ENCODE results near the gene AVPR2.

The AVPR2 gene

DNA sequence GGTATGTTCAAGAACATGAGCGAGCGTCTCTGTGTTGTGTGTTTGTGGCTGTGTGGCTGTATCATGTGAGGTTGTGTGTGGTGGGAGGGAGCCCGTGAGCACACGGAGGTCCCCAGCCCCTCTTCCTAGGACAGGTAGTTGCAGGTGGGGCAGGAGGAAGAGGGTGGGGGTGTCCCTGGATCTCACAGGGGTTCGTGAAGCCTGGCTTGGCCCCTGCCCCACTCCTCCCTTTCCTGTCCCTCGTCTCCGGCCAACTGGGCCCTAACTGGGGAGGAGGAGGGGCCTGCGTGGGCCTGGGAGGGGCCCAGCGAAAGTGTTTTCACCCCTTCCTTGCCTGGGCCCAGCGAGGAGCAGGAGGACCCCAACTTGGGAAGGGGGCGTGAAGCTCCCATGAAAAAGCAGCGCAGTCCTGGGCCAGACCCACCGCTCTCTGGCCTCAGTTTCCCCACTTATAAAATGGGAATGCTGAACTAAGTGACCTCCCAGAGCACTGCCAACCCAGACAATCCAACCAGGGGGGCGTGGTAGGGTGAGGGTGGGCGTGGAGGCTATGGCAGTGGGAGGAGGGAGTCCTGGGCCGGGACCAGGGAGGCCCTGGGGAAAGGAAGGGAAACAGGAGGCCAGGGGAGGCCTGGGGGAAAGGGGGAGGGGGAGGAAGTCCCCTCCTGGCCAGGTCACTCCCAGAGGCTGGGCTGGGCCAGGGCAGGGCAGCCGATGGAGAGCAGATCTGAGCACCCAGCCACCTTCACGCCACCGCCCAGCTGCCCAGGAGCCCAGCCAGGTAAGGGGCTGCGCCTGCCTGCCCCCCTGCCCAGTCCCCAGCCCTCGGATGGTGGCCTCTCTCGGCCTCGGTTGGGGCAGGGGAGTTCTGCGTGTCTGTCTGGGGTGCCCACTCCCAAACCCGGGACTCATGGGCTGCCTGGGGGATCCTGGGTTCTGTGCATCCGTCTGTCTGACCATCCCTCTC lies at the start of gene AVPR2:
Gene AVPR2, plus strand, starts transcription at position 683 of the 967 bp plus-strand sequence. CDS start 473 bp downstream, outside the sequence.
- DNase-seq, result no peak

DNA sequence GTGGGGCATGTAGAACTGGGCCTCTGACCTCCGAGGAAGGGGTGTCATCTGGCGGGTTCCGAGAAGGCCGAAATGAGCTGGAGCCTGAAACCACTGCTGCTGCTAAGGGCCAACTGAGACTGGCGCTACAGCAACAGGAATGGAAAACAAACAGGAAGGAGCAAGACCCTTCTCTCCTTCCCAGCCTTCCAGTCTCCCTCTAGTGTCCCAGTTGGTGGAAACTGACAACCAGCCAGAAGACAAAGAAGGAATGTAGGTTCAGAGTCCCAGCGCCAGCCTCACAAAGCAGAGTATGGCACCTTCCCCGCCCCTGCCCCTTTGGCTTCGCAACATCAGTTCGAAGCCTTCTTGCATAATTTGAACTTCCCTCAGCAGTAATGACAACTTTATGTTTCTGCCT lies 49.8 kb upstream of the AVPR2 start:
- no peak for DNase-seq

DNA sequence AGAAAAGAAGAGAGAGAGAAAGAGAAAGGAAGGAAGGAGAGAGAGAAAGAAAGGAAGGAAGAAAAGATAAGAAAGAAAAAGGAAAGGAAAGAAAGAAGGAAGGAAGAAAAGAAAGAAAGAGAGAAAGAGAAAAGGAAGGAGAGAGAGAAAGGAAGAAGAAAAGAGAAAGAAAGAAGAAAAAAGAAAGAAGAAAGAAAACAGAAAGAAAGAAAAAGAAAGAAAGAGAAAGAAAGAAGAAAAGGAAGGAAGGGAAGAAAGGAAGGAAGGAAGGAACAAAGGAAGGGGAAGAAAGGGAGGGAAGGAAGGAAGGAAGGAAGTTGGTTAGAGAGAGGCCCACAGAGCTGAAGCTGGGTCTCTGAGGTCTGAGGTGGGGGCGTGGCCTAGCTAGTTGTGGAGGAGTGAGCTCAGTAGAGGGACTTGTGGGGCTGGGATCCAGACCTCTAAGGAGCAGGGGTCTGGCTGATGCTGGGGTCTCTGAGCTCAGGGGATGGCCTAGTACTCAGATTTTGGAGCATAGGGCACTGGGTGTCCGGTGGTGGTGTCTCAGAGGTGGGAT lies 47.0 kb upstream of the AVPR2 start:
- no peak for DNase-seq

DNA sequence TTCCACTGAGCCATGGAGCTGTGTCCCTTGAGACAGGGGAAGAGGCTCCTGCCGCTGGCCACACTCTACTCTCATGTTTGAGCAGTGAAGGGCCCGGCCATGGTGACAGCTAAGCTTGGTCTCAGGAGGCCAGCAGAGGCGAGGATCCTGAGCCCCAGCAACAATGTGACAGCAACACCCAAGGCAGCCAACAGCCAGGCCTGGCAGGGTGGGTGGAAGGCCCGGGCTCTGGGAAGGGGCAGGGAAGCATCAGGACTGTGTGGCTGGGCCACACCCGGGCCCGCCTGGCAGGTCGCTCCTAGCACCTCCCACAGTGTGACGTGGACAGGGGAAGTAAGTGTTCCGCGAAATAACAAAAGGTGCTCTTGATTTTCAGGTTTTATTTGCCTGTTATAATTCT lies 43.3 kb upstream of the AVPR2 start:
- no peak for DNase-seq

DNA sequence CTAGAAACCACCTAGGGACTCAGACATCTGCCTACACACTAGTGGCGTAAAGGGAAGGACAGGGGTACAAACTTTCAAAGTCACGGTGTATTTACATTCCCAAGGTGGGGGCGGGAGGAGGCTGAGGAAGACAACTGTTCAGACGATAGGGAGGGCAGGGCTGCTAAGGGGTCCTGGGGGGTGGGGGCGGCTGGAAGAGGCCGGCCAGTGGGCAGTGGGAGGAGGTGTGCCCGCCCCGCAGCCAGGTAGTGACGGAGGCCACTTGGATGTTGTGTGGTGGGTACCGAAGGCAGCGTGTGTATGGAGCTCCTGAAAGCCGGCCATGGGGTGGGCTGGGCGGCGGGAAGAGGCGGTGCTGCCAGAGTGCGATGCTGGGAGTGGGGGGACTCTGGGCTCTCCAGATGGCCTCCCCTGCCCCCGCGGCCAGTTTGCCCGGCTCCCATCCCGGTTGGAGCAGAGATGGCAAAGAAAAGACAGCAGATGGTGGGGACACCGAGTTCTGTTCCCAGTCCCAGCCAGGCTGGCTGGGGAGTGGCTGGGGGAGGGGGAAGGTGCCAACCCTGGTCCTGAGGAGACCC lies 42.7 kb upstream of the AVPR2 start:
- no peak for DNase-seq

DNA sequence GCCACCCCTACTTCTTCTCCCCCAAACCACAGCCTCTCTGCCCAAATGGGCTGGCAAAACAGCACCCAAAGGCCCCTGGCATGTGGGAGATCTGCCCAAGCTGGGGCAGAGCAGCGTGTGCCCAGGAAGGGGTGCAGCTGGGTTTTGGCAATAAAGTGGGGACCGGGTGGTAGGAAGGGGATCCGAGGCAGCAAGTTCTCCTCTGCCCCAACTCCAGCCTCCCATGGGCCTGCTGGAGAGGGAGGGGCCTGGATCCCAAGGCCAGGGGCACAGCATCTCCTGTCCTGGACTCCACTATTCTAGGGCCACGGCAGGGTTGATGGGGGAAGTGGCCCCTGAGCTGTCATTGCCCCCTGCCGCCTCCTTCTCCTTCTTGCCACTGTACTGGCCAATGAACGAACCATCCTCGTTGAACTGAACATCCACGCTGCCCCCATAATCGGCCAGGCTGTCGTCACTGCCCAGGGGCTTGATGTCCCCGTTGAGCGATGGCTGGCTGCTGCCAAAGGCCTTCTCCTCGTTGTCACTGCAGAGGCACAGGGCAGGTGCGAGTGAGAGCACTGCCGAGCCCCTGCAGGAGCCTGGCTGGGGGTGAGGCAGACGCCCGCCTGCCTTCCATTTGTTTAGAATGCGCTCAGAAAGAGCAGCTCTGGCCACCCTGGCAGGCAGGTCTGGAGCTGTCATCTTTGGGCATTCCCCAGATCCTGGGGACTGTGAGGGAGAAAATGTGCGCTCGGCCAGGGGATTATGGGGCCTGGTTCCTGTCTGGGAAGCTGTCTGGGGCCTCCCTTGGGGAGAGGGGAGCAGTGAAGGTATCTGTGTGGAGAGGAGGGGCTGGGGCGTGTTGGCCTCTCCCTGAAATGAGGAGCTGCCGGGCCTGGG lies 41.9 kb upstream of the AVPR2 start:
- no peak for DNase-seq

DNA sequence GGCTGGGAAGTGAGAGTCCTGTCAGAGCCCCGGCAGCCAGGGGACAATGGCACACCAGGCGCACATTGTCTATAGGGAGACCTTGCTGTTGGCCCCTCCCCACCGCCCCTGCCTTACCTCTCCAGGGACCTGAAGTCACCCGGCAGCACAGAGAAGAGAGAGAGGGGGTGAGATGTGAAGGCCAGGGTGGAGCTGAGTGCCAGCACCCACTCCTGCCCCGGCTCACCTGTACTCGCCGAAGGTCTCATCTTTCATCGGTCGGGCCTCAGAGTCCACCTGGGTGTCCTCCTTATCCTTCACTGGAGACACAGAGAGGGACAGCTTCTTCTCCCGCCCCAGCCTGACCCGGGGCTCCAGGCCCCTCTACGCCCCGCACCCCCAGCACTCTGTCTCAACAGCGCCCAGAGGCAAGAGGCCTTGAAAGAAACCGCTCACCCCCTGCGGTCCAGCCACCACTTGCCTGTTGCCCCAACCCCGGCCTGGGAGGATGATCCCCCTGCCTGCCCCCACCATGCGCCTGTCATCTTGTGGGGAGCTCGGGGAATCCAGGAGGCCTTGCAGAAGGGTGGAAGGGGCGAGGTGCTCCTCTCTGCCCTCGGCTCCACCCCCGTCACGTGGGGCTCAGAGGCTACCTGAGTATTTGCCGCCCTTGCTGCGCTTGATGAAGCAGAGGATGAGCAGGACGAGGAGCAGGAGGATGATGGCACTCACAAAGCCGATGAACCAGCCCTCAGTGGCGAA lies 41.1 kb upstream of the AVPR2 start:
- no peak for DNase-seq

DNA sequence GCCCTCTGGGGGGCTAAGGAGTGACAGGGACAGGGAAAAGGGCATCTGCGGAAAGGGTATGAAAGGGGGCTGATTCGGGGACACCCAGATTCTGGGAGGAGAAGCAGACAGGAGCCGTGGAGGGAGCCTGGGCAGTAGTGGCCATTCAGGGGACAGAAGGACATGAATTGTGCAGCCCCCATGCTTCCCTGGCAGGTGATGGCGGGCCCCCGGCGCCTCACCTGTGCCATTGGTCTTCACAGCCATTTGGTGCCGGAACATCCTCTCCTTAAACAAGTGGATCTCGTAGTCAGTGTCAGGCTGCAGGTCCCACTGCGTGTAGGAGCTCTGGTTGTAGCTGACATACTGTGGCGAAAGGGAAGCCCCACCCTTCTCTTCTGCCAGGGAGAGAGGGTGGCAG lies 40.4 kb upstream of the AVPR2 start:
- no peak for DNase-seq

DNA sequence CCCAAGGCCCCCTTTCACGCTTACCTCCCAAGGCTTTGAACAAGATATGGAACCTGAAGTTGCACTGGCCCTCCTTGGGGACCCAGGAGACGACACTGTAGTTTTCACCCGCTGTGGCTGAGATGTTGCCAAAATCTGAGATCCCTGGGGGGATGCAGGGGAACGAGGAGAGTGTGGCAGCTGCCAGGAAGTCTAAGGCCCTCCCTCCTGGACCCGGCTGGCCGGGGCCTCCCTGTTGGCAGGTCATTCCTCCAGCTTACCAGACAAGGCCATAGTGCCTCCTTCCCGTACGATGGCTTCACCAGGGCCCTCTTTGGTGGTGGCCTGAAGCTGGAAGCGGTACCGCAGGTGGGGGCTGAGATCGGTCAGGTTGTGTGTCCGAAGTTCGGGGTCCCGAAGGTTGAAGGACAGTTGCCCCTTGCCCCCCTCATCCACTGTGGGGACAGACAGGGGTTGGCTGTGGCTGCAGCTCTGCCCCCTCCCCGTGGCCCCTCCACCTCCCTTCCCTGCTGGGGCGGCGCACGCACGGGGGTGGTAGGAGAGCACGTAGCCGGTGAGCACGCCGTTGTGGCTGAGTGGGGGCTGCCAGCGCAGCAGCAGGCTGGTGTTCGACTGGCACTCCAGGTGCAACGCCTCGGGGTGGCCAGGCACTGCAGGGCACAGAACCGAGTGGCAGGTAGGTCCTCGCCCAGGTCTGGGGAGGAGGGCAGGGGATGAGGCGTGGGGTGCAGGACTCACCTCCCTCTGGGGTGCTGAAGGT lies 39.7 kb upstream of the AVPR2 start:
- no peak for DNase-seq

DNA sequence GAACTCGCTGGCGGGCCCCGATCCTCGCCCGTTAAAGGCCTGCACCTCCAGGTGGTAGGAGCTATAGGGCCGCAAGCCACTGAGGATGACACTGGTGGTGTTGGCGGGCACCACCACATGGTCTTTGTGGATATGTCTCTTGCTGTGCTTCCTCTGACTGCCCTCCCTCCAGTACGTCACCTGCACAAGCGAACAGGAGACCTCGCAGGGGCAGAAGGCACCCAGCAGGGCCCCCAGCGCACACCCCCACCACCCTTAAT lies 39.2 kb upstream of the AVPR2 start:
- no peak for DNase-seq

DNA sequence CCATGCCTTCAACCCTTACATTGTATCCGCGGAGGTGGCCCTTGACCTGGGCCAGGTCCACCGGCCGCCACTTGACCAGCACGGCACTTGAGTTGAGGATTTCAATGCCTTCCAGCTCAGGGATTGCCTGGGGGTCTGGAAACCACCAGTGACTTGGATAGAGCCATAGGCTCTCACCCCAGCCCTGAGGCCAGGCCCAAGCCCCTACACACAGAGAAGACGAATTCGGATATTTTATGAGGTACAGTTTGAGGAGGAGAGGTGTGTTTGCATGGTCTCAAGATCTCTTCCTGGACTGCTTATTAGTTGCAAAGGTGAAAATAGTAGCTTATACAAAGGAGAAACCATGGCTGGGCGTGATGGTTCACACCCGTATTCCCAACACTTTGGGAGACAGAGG lies 38.8 kb upstream of the AVPR2 start:
- no peak for DNase-seq

DNA sequence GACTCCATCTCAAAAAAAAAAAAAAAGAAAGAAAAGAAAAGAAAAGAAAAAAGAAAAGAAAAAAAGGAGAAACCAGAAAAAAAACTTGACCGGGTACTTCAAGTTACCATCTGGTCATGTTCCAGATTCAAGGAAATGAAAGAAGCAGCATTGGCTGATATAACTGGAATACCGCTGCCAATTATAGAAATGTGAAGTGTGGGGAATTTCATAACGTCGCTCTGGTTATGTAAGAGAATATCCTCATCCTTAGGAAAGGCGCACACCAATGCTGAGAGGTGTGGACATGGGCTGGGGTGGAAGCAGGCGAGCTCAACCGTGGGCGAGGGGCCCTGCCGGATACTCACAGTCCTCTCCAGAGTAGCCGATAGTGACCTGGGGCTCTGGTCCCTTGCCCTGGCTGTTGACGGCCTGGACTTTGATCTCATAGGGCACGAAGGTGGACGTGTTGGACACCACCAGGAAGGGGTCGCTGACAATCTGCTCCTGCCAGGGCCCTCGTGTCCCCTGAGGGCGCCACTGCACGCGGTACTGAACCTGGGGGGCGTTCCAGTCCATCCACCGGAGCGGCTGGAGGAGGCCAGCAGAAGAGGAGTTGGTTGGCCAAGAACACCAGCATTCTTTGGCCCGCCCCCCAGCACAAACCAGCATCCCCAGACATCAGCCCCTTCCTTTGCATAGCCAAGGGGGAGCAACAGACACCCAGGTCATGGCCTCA lies 38.0 kb upstream of the AVPR2 start:
- DNase-seq, result no peak

DNA sequence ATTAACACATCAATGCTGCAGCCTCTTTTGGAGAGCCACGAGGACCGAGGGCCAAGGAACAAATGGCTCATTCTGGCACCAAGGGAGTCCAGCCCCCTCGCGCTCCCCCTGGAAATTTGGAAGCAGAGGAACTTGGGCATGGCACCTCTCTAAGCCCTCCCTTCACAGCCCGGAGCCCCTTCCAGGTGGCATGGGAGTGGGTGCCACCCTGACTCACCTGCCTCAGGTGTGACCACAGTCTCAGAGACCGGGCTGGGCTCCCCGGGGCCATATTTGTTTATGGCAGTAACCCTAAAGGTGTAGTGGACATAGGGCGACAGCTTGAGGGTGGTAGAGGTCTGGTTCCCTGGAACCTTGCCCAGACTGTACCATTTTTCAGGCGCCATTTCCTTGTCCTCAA lies 37.3 kb upstream of the AVPR2 start:
- no peak for DNase-seq

DNA sequence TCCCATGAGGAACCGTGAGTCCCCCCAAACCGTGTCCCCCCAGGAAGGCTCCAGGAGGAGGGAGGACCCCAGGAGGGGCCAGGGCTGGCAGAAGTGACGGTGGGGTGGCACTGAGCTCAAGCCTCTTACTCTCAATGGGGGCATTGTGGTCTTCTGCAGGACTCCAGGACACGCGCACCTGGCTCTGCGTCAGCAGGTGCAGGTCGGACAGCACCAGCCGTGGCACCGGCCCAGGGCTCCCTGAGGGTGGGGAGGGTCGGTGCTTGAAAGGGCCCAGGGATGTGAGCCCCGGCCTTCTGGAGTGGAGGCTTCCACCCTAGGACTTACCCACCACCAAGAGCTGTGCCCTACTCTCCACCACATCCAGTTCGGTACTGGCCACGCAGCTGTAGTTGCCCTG lies 36.8 kb upstream of the AVPR2 start:
- DNase-seq, result no peak

DNA sequence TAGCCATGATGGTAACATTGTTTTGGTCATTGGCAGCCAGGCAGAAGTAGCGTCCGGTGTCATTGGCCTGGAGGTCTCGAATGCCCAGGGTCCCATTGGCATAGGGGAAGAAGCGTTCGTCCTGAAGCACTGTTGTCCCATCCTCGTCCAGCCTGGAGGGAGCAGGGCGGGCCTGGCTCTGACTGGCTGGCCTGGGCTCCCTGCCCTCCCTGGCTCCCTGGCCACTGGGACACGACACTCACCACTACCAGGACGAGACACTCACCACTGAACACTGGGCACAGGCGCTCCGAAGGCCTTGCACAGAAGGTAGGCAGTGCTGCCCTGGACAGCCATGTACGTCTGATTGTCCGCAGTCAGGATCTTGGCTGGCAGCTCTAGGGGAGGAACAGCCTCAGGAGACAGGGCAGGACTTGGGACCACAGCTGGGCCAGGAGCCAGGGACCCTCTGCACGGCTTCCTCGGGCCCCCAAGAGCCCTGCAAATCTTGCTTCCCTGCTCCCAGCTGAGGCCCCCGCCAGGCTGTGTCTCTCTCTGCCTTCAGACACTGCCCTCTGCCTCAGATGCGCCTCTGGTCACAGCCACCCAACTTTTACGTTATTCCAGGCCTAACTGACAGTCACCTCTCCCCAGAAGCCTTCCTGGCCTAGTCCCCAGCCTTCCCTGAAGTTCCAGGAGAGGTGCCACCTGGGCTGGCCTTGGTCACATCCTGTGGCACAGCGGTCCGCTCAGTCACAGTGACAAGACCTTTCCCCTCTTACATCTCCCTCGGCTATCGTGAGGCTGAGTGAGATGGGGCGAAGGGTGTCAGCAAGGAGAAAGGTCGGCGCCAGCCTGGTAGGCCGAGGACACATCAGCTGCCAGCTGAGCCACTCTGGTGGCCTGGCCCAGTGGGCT lies 35.6 kb upstream of the AVPR2 start:
- DNase-seq, result no peak

DNA sequence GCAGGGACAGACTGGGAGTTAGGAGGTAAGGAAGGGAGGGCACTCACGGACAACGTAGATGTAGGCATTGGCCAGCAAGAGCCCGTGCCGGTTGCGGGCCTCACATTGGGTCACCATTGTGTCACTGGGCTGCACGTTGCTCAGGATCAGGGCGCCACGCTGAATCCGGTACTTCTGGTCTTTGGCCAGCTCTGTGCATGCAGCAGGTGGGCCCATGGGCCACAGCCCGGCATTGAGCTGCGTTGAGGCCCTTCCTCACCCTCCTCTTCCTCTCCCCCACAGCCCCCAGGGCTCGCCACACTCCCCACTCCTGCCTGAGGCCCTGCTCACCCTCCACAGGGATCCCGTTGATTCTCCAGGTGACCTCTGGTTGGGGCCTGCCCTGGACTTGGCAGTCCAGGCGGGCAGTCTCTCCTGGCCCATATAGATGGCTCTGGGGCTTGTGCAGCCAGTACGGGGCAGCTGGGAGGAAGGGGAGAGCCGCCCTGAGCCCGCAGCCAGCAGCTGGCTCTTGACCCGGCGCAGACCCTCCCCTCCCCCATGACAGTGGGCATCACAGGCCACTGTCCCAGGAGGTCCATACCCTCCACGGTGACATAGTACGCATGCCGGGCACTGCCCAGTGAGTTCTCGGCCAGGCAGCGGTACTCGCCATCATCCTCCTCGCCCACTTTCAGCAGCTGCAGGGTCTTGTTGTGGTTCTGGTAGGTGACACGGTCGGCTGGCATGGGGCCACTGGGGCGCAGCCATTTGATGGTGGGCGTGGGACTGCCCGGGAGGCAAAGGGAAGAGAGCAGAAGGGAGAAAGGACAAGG lies 34.8 kb upstream of the AVPR2 start:
- DNase-seq, result no peak

DNA sequence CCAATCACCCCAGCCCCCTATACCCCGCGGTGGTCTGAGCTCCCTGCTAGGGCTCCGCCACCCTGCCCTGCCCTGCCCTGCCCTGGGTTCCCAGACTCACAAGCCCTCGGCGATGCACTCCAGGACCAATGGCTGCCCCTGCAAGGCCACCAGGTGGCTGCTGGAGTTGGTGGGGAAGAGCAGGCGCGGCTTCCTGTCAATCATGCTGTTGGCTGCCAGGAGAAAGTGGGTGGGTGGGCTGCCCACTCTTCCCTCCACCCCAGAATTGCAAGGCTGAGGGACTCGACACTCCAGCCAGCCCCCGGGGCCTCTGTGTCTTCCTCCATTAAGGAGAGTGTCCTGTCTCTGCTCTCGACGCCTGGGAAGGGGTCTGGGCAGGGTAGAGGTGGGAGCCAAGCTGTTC lies 34.2 kb upstream of the AVPR2 start:
- no peak for DNase-seq

DNA sequence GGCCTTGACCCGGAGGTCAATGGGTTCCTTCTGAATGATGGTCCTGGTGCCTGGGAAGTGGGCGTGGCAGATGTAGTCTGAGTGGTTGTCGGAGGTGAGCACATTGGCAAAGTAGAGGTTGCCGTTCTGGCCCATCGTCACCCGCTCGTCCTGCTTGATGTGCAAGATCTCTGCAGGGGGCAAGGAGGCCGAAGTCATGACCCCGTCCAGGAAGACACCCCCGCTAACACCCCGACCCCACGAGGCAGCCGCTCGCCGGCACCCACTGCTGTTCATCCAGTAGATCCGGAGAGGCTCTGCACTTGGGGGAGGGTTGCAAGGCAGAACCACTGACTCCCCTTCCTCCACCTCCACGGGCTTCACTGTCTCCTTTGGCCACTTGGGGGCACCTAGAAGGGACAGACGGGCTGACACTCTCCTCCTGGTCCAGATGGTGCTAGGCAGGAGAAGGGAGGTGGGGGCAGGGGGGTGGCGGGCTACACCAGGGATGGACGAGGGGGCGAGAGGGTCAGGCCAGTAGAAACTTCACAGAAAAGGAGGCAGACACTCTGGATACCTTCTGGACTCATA lies 33.6 kb upstream of the AVPR2 start:
- no peak for DNase-seq

DNA sequence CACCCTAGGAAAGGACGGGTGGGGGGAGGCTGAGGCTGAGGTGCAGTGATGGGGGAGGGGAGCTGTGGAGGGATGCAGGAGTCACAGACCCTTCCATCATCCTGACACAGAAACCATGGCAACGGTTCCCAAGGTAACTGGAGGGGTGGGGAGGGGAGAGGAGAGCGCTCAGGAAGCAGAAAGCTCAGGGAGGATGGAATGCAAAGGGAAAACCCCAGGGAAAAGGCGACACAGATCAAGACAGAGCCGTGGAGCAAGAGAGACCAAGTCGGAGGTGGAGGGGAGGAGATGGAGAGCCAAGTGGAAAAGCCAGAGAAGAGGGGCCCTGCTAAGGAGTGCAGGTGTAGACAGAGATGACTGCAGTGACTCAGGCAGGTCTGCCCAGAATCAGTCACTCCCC lies 33.0 kb upstream of the AVPR2 start:
- DNase-seq, result no peak

All from NCI-H2107 (cell line).